Right lobe of liver (tissue), 4 donors: ENCODE measurements around the gene CACNA1D.

Experiments used
- POLR2A ChIP-seq: fragments of 450-650 bp; IDR thresholded peaks from one replicate; pipeline ENCODE4 v1.6.1; 2017; ENCODE audit warnings: antibody characterized with exemption, mild to moderate bottlenecking
- TF ChIP-seq, protein P1 (sequence below), 4 donors: fragments of 200-600 bp in 3 of 4; fragments of 450-650 bp in 1 of 4; IDR thresholded peaks; one replicate each; pipeline versions ENCODE4 v1.5.1 to v1.8.0; 2016 to 2022; ENCODE audit warnings: antibody characterized with exemption in 4 of 4, mild to moderate bottlenecking in 2 of 4
- donor health status: DM: no; HTN: no; CAD: no.
- donor health status: DM: no; HTN: no; CAD: no.
- donor health status: DM: no; HTN: yes; CAD: no.

DNA sequence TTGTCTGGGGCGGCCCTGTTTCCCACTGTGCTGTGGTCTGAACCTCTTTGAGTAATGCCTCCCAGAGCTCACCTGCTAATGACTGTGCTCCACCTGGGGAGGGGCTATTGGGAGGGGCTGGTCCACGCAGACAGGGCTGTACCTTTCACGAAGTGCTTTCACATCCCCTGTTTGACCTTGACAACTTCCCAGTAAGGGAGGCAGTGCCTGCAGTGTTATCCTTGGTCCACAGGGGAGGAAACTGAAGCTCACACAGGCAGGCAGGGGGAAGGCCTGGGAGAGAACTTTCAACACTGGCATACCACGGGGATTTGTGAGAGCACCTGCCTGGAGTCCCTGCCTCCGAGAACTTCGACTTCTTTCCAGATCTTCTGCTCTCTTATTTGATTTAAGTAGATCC is 91.2 kb downstream of the CACNA1D start:
- TF ChIP-seq, protein P1, sequence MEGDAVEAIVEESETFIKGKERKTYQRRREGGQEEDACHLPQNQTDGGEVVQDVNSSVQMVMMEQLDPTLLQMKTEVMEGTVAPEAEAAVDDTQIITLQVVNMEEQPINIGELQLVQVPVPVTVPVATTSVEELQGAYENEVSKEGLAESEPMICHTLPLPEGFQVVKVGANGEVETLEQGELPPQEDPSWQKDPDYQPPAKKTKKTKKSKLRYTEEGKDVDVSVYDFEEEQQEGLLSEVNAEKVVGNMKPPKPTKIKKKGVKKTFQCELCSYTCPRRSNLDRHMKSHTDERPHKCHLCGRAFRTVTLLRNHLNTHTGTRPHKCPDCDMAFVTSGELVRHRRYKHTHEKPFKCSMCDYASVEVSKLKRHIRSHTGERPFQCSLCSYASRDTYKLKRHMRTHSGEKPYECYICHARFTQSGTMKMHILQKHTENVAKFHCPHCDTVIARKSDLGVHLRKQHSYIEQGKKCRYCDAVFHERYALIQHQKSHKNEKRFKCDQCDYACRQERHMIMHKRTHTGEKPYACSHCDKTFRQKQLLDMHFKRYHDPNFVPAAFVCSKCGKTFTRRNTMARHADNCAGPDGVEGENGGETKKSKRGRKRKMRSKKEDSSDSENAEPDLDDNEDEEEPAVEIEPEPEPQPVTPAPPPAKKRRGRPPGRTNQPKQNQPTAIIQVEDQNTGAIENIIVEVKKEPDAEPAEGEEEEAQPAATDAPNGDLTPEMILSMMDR (IDR thresholded peaks at IDR 0.05): no peak
- no peak for TF ChIP-seq POLR2A
